ENCODE measurements around the gene CHI3L2. TPM values are rescaled to one million over a fixed set of nuclear protein-coding genes. Genes with fewer than 3 reads are reported as not detected.

The CHI3L2 gene
- total RNA-seq, 1 donor from 2014 or later = 5.5 TPM

Small RNAs within 50 kb of the gene (small RNA-seq; reads per million reads assigned to genes)
- gene AL355816.1 (ENCODE audit: low replicate concordance) = not detected

Other genes with a start within 250 kb of the CHI3L2 start
- gene DRAM2, start 87.6 kb upstream of the CHI3L2 start, total RNA-seq = 40.9 TPM
- 46.8 TPM for gene CEPT1, start 87.5 kb upstream of the CHI3L2 start, total RNA-seq
- 14.1 TPM for gene DENND2D, start 27.1 kb upstream of the CHI3L2 start, total RNA-seq
- 0.20 TPM for gene CHIA, start 63.1 kb downstream of the CHI3L2 start, total RNA-seq
- 2.7 TPM for gene OVGP1, start 200.0 kb downstream of the CHI3L2 start, total RNA-seq
- gene WDR77, start 221.5 kb downstream of the CHI3L2 start, total RNA-seq = 13.6 TPM
- gene ATP5PB, start 221.8 kb downstream of the CHI3L2 start, total RNA-seq = 162 TPM
- 2.3 TPM for gene C1orf162, start 246.3 kb downstream of the CHI3L2 start, total RNA-seq